H1 (cell line): ENCODE measurements around the gene CCDC112. TPM values are rescaled to one million over a fixed set of nuclear protein-coding genes. Genes with fewer than 3 reads are reported as not detected.

Experiments
- CTCF ChIA-PET: fragments of 300-600 bp; sonication (Branson Sonifier 250); formaldehyde crosslinking; loops from one replicate; lab custom pipeline; 2021; ENCODE audit not compliant: partially characterized antibody; lab: Charles Lee
- POLR2A ChIA-PET: fragments of 300-600 bp; sonication (Branson Sonifier 250); formaldehyde crosslinking; loops from one replicate; lab custom pipeline; 2021; ENCODE audit warnings: inconsistent platforms; ENCODE audit not compliant: partially characterized antibody; lab: Charles Lee
- DNase-seq, 2 experiments: peaks; one replicate each; pipeline versions ENCODE4 v3.0.0 to v3.0.0-alpha.2; 2010 to 2022; ENCODE audit warnings: low spot score in 2 of 2, low read depth in 1 of 2, mixed read lengths in 1 of 2
- FAIRE-seq: peaks from 2 replicates; lab custom pipeline; 2011; peaks lifted over from hg19 to GRCh38; lab: Jason Lieb, UNC
- H2AFZ ChIP-seq: 2 replicates; pipeline ENCODE4 v1.8.1; 2012; ENCODE audit warnings: low read length, inconsistent platforms
- H2AK5ac ChIP-seq: 2 replicates; pipeline ENCODE4 v1.6.1; 2013; ENCODE audit warnings: low read depth, low read length
- H2BK120ac ChIP-seq: replicated peaks from 2 replicates; pipeline ENCODE3; 2013; ENCODE audit warnings: low read depth, low read length, inconsistent platforms
- H2BK12ac ChIP-seq: 2 replicates; pipeline ENCODE4 v1.6.1; 2013; ENCODE audit warnings: low read depth, low read length
- H2BK15ac ChIP-seq: 2 replicates; pipeline ENCODE4 v1.6.1; 2013; ENCODE audit warnings: low read length
- H2BK20ac ChIP-seq: 2 replicates; pipeline ENCODE4 v1.6.1; 2013; ENCODE audit warnings: low read length
- H2BK5ac ChIP-seq: 2 replicates; pipeline ENCODE4 v1.6.1; 2013; ENCODE audit warnings: low read depth, low read length
- H3K14ac ChIP-seq: 2 replicates; pipeline ENCODE4 v1.6.1; 2013; ENCODE audit warnings: inconsistent platforms; ENCODE audit not compliant: insufficient read length
- H3K18ac ChIP-seq: 2 replicates; pipeline ENCODE4 v1.6.1; 2013; ENCODE audit warnings: low read length; ENCODE audit errors: extremely low read depth
- H3K23ac ChIP-seq: 2 replicates; pipeline ENCODE4 v1.6.1; 2013; ENCODE audit warnings: inconsistent platforms; ENCODE audit not compliant: insufficient read length
- H3K23me2 ChIP-seq: 2 replicates; pipeline ENCODE4 v1.6.1; 2013; ENCODE audit warnings: low read depth, low read length
- H3K27ac ChIP-seq: 2 replicates; pipeline ENCODE4 v1.6.1; 2011; ENCODE audit warnings: low read depth, low read length, inconsistent platforms
- H3K27me3 ChIP-seq, 4 experiments: replicated peaks in 1 of 4; 1 replicate in 1 of 4; 2 replicates in 3 of 4; pipeline versions ENCODE4 v1.6.1 to v1.8.1; 2011 to 2013; ENCODE audit warnings: low read length in 3 of 4, mild to moderate bottlenecking in 3 of 4, inconsistent platforms in 2 of 4, mixed read lengths in 2 of 4, moderate library complexity in 1 of 4; ENCODE audit not compliant: control insufficient read depth in 3 of 4, insufficient read depth in 3 of 4; ENCODE audit errors: extremely low read depth in 1 of 4
- H3K36me3 ChIP-seq, 4 experiments: 2 replicates each; pipeline versions ENCODE4 v1.6.1 to v1.8.1; 2011 to 2013; ENCODE audit warnings: mild to moderate bottlenecking in 4 of 4, low read length in 3 of 4, moderate library complexity in 2 of 4, control low read depth in 1 of 4, inconsistent platforms in 1 of 4; ENCODE audit not compliant: insufficient read depth in 4 of 4, control insufficient read depth in 2 of 4
- H3K4ac ChIP-seq: replicated peaks from 2 replicates; pipeline ENCODE3; 2013; ENCODE audit warnings: low read length, low read depth, mixed read lengths, inconsistent platforms; ENCODE audit not compliant: insufficient read length
- H3K4me1 ChIP-seq, 4 experiments: replicated peaks in 1 of 4; 1 replicate in 1 of 4; 2 replicates in 3 of 4; pipeline versions ENCODE4 v1.6.1 to v1.8.1; 2011 to 2013; ENCODE audit warnings: low read length in 3 of 4, inconsistent platforms in 2 of 4, mixed read lengths in 1 of 4; ENCODE audit not compliant: insufficient read depth in 4 of 4, control insufficient read depth in 3 of 4
- H3K4me2 ChIP-seq, 2 experiments: 2 replicates each; pipeline versions ENCODE4 v1.6.1 to v1.8.1; 2011 to 2013; ENCODE audit warnings: low read depth in 2 of 2, low read length in 2 of 2, control low read depth in 1 of 2, inconsistent platforms in 1 of 2, mild to moderate bottlenecking in 1 of 2; ENCODE audit not compliant: insufficient read depth in 1 of 2
- H3K4me3 ChIP-seq, 4 experiments: fragments of 200-600, 300-600 bp in 1 of 4; sonication (generic), shearing (Covaris generic), sonication (Bioruptor Twin) in 1 of 4; 2 replicates each; pipeline versions ENCODE4 v1.5.1 to v1.8.1; 2011 to 2016; ENCODE audit warnings: low read length in 4 of 4, low read depth in 3 of 4, control low read depth in 2 of 4, inconsistent platforms in 2 of 4, mild to moderate bottlenecking in 2 of 4, mixed read lengths in 1 of 4, moderate library complexity in 1 of 4; ENCODE audit not compliant: insufficient read depth in 2 of 4; ENCODE audit errors: extremely low read depth in 1 of 4
- H3K56ac ChIP-seq: replicated peaks from 2 replicates; pipeline ENCODE3; 2013; ENCODE audit warnings: low read depth, mild to moderate bottlenecking, mixed read lengths, low read length, inconsistent platforms; ENCODE audit not compliant: insufficient read length
- H3K79me1 ChIP-seq: 2 replicates; pipeline ENCODE4 v1.6.1; 2013; ENCODE audit warnings: low read depth, low read length, control low read depth
- H3K79me2 ChIP-seq, 2 experiments: 2 replicates each; pipeline versions ENCODE4 v1.6.1 to v1.8.1; 2012 to 2013; ENCODE audit warnings: low read length in 2 of 2, mild to moderate bottlenecking in 2 of 2, inconsistent platforms in 1 of 2; ENCODE audit not compliant: insufficient read depth in 2 of 2, control insufficient read depth in 1 of 2
- H3K9ac ChIP-seq, 4 experiments: replicated peaks in 1 of 4; 1 replicate in 1 of 4; 2 replicates in 3 of 4; pipeline versions ENCODE4 v1.6.1 to v1.8.1; 2011 to 2013; ENCODE audit warnings: low read depth in 3 of 4, low read length in 3 of 4, control low read depth in 2 of 4, mild to moderate bottlenecking in 2 of 4, moderate library complexity in 2 of 4, inconsistent platforms in 1 of 4; ENCODE audit errors: extremely low read depth in 1 of 4
- H3K9me3 ChIP-seq, 2 experiments: 2 replicates each; pipeline versions ENCODE4 v1.6.1 to v1.8.1; 2012 to 2013; ENCODE audit warnings: mild to moderate bottlenecking in 2 of 2, moderate library complexity in 2 of 2, control low read depth in 1 of 2, inconsistent platforms in 1 of 2, low read depth in 1 of 2, low read length in 1 of 2, mixed read lengths in 1 of 2; ENCODE audit not compliant: insufficient read depth in 2 of 2
- H4K20me1 ChIP-seq, 2 experiments: replicated peaks in 1 of 2; 2 replicates each; pipeline versions ENCODE3 to v1.8.1; 2011 to 2013; ENCODE audit warnings: inconsistent platforms in 2 of 2, low read length in 2 of 2, mild to moderate bottlenecking in 1 of 2; ENCODE audit not compliant: insufficient read depth in 2 of 2, control insufficient read depth in 1 of 2
- H4K5ac ChIP-seq: 2 replicates; pipeline ENCODE4 v1.6.1; 2013; ENCODE audit warnings: low read length, low read depth, mixed read lengths, inconsistent platforms; ENCODE audit not compliant: insufficient read length
- H4K8ac ChIP-seq: 2 replicates; pipeline ENCODE4 v1.8.0; 2013; ENCODE audit warnings: mild to moderate bottlenecking, moderate library complexity, low read length, inconsistent platforms; ENCODE audit not compliant: insufficient read depth; ENCODE audit errors: extremely low read depth
- H4K91ac ChIP-seq: replicated peaks from 2 replicates; pipeline ENCODE3; 2013; ENCODE audit warnings: low read length, mixed read lengths, inconsistent platforms; ENCODE audit not compliant: insufficient read length
- EGR1 ChIP-seq: IDR thresholded peaks from 2 replicates; pipeline ENCODE4 v1.6.1; 2011; ENCODE audit warnings: low read depth, low read length, borderline replicate concordance
- GABPA ChIP-seq: IDR thresholded peaks from 2 replicates; pipeline ENCODE4 v1.6.1; 2011; ENCODE audit warnings: mild to moderate bottlenecking, low read length, moderate library complexity, borderline replicate concordance; ENCODE audit not compliant: insufficient read depth
- GTF2F1 ChIP-seq: IDR thresholded peaks from 2 replicates; pipeline ENCODE4 v1.6.1; 2012; ENCODE audit warnings: low read depth, low read length, improper control_type of control experiment, borderline replicate concordance
- JUN ChIP-seq: IDR thresholded peaks from 2 replicates; pipeline ENCODE4 v1.6.1; 2011; ENCODE audit warnings: low read depth, mild to moderate bottlenecking, improper control_type of control experiment, low read length
- NANOG ChIP-seq: IDR thresholded peaks from 2 replicates; pipeline ENCODE4 v1.6.1; 2011; ENCODE audit warnings: low read length, low read depth, mild to moderate bottlenecking, inconsistent platforms; ENCODE audit not compliant: insufficient read depth, poor library complexity, severe bottlenecking
- NRF1 ChIP-seq: IDR thresholded peaks from 2 replicates; pipeline ENCODE4 v1.6.1; 2011; ENCODE audit warnings: mild to moderate bottlenecking, low read depth, low read length, improper control_type of control experiment
- POLR2A ChIP-seq, 2 experiments: IDR thresholded peaks; 1 replicate in 1 of 2; 2 replicates in 1 of 2; pipeline ENCODE4 v1.6.1; 2011; ENCODE audit warnings: low read depth in 2 of 2, low read length in 2 of 2, mild to moderate bottlenecking in 2 of 2; ENCODE audit errors: control extremely low read depth in 1 of 2
- POLR2AphosphoS5 ChIP-seq: IDR thresholded peaks from 2 replicates; pipeline ENCODE4 v1.6.1; 2011; ENCODE audit warnings: low read depth, low read length
- SIRT6 ChIP-seq: IDR thresholded peaks from one replicate; pipeline ENCODE4 v1.7.1; 2012; ENCODE audit warnings: low read length, inconsistent platforms
- SUZ12 ChIP-seq: fragments of 200-600 bp; sonication (generic); IDR thresholded peaks from 2 replicates; pipeline ENCODE4 v1.6.1; 2012; ENCODE audit warnings: mild to moderate bottlenecking, inconsistent platforms, low read length, moderate library complexity, mixed read lengths
- TAF1 ChIP-seq: IDR thresholded peaks from 2 replicates; pipeline ENCODE4 v1.6.1; 2011; ENCODE audit warnings: mild to moderate bottlenecking, low read depth, low read length
- TEAD4 ChIP-seq: IDR thresholded peaks from 2 replicates; pipeline ENCODE4 v1.6.1; 2012; ENCODE audit warnings: low read depth, low read length, inconsistent platforms, mixed read lengths
- USF2 ChIP-seq: IDR thresholded peaks from 2 replicates; pipeline ENCODE4 v1.6.1; 2011; ENCODE audit warnings: low read length, improper control_type of control experiment
- ZNF274 ChIP-seq: IDR thresholded peaks from 2 replicates; pipeline ENCODE4 v1.7.0; 2012; ENCODE audit warnings: low read length, borderline replicate concordance; ENCODE audit errors: extremely low read depth
- WGBS, 2 experiments: shearing (Covaris generic) in 1 of 2; methylation state at CpG; one replicate each; pipeline versions ENCODE4 v1.1.6 to v1.1.7; 2013 to 2015; ENCODE audit warnings: low lambda C conversion rate in 2 of 2, mixed read lengths in 2 of 2, inconsistent platforms in 1 of 2, low coverage in 1 of 2, missing lambda C conversion rate in 1 of 2; ENCODE audit not compliant: insufficient replicate concordance in 2 of 2, insufficient coverage in 1 of 2, insufficient read length in 1 of 2; ENCODE audit errors: extremely low coverage in 1 of 2, missing lambda C conversion rate in 1 of 2; 5-methylcytosine and 5-hydroxymethylcytosine counted together
- polyA plus RNA-seq, 7 experiments: library from polyadenylated mRNA; depleted of rRNA in 3 of 7; stranded (reverse) in 5 of 7; unstranded in 2 of 7; fragments of >200 nt in 5 of 7; fragments of 200-250 nt in 2 of 7; gene quantifications; 1 replicate in 5 of 7; 2 replicates in 1 of 7; 4 replicates in 1 of 7; pipeline versions ENCODE4 v1.2.1 to v1.2.3, GENCODE V29; 2011 to 2013; ENCODE audit warnings: missing spikeins in 2 of 7, mixed read lengths in 2 of 7
- total RNA-seq: library from RNA; stranded (reverse); fragmentation: NEBNext Ultra II Directional; extraction: Animal tissue kit (Norgen Biotek cat#: 25700); gene quantifications from 2 replicates; pipeline ENCODE4 v1.2.1, GENCODE V29; 2021

CCDC112 gene
- total and polyA plus RNA-seq, 2 of the 8 experiments (the other 6 are each of a cell fraction or from before 2014, with no cell fraction given) = 3.3 to 15.6 TPM

- Histone ChIP-seq H4K5ac (no peak overlapping the region), H3K23ac (no peak overlapping the region), H3K23me2 (no peaks in the 10 kb centered on the region), H3K4me3 (no peak overlapping the region), H3K14ac (no peak overlapping the region), H2BK20ac (no peak overlapping the region), H2AK5ac (no peak overlapping the region), H2AFZ (no peak overlapping the region), H4K20me1 (no peaks in the 10 kb centered on the region), H3K9me3 (no peaks in the 10 kb centered on the region), H3K56ac (no peak overlapping the region), H4K91ac (no peak overlapping the region), H3K4ac (no peak overlapping the region), H2BK5ac (no peak overlapping the region), H2BK120ac (no peak overlapping the region), H3K27me3 (no peaks in the 10 kb centered on the region), H3K79me2 (no peaks in the 10 kb centered on the region), H4K8ac (no peak overlapping the region), H3K18ac (no peak overlapping the region), H3K4me1 (no peaks in the 10 kb centered on the region), H3K27ac (no peak overlapping the region), H3K9ac (no peak overlapping the region), H3K36me3 (no peaks in the 10 kb centered on the region), H2BK15ac (no peak overlapping the region), H3K79me1 (no peaks in the 10 kb centered on the region), H2BK12ac (no peak overlapping the region), H3K4me2 (no peak overlapping the region)
- ChIA-PET POLR2A (no interaction called here), CTCF (interaction anchor here (2.2 to 3.6 kb wide), 2 partner anchors 27 to 51 kb away, joined by 5 to 20 read pairs; no protein-coding TSS in a partner anchor)
- 86% methylated on average over 1 of the region's 1 CpG; no CpG with 5 or more reads in 1 of the 2 experiments for WGBS, 2 experiments
- FAIRE-seq (no peak), DNase-seq (no peak)
- no peak for TF ChIP-seq GTF2F1
- no peak for TF ChIP-seq JUN
- no peak for TF ChIP-seq NANOG
- no peak for TF ChIP-seq ZNF274
- TF ChIP-seq TAF1 = no peak
- no peak for TF ChIP-seq POLR2A (IDR thresholded peaks at IDR 0.05; ENCODE audit: control extremely low read depth in 1 of 2, low read depth in 2 of 2, low read length in 2 of 2)
- no peak for TF ChIP-seq POLR2AphosphoS5
- TF ChIP-seq SIRT6 = no peak
- no peak for TF ChIP-seq NRF1
- TF ChIP-seq USF2 = no peak
- TF ChIP-seq EGR1 = no peak
- no peak for TF ChIP-seq GABPA
- TF ChIP-seq TEAD4 = no peak
- TF ChIP-seq SUZ12 = no peak
Measured at GRCh38 chr5:115337882-115338281, 41.4 kb upstream of the CCDC112 start.
